ENCODE data around the gene PLA2G5. TPM values are rescaled to one million over a fixed set of nuclear protein-coding genes. Genes with fewer than 3 reads are reported as not detected.

The PLA2G5 gene
- total and polyA plus RNA-seq, 2 of the 4 experiments (the other 2 are of a cell fraction): not detected

DNA sequence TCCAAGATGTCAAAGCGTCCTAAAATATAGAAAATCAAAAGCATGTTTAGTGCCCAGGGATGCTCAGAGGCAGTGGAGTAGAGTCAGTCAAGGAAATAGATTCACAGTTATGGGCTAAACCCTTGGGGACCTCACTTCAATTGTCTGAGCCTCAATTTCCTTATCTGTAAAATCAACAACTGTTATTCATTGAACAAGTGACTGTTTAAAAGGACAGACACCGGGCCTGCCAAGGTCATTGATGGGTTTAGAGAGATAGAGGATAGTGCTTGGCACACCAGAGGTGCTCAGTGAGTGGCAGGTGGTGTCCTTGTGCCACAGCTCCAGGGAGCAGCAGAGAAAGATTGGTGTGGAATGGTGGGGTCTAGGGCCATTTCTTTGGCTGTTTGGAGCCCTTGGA is 12.8 kb downstream of the PLA2G5 start:
- H2BK5ac ChIP-seq (ENCODE audit: low read depth, low read length, poor library complexity, severe bottlenecking): no peak overlapping the region
- H2BK120ac ChIP-seq (ENCODE audit: low read depth, low read length): no peak overlapping the region
- no peak overlapping the region for H2AK5ac ChIP-seq (ENCODE audit: low read depth, low read length)
- no peaks in the 10 kb centered on the region for H3K79me1 ChIP-seq (ENCODE audit: low read depth in 1 of 2, low read length in 2 of 2)
- no peak overlapping the region for H3K4me3 ChIP-seq (ENCODE audit: insufficient read depth, low read depth, low read length)
- no TSS peak for BruUV-seq (replicated peaks)
- H3K27ac ChIP-seq (ENCODE audit: insufficient read depth, low read length): no peak overlapping the region
- peaks cover 33% of the 10 kb centered on the region for H3K27me3 ChIP-seq (ENCODE audit: control insufficient read depth, insufficient read depth, low read length)
- H3K56ac ChIP-seq (ENCODE audit: extremely low read depth, insufficient read depth, low read length): no peak overlapping the region
- no peak overlapping the region for H3K14ac ChIP-seq (replicated peaks; ENCODE audit: low read depth, low read length)
- H4K20me1 ChIP-seq (ENCODE audit: insufficient read depth, low read length): no peaks in the 10 kb centered on the region
- no peaks in the 10 kb centered on the region for H3K9me3 ChIP-seq (ENCODE audit: control insufficient read depth, insufficient read depth, low read length)
- intact Hi-C loops (cut with micrococcal nuclease) (no loop called here), in situ Hi-C loops (cut with MboI; ENCODE audit: low sequenced_read_pairs) (no loop called here), dilution Hi-C loops (cut with HindIII; ENCODE audit: low sequenced_read_pairs, unreplicated experiment) (no loop called here)
- H4K8ac ChIP-seq (ENCODE audit: low read depth in 2 of 2, low read length in 2 of 2): no peak overlapping the region
- no peaks in the 10 kb centered on the region for H3K9me1 ChIP-seq (ENCODE audit: insufficient read depth, low read length)
- CTCF ChIA-PET: no interaction called here
- H3K4ac ChIP-seq (ENCODE audit: low read depth, low read length): no peak overlapping the region
- H3K4me2 ChIP-seq (ENCODE audit: low read depth, low read length): no peak overlapping the region
- H4K91ac ChIP-seq (ENCODE audit: insufficient read depth, low read depth, low read length): no peak overlapping the region
- H2BK20ac ChIP-seq (ENCODE audit: low read depth, low read length): no peak overlapping the region
- DNase-seq: no peak
- H3K9ac ChIP-seq (ENCODE audit: low read depth, low read length): no peak overlapping the region
- WGBS, 2 experiments (ENCODE audit: extremely low coverage in 2 of 2, insufficient read length in 1 of 2): no CpG with 5 or more reads among the region's 2 CpGs
- no peak overlapping the region for H3K18ac ChIP-seq (ENCODE audit: low read depth, low read length)
- ATAC-seq (ENCODE audit: low read depth): no peak
- no peak overlapping the region for H2AFZ ChIP-seq (replicated peaks; ENCODE audit: low read length, poor library complexity)
- H2AK9ac ChIP-seq (replicated peaks; ENCODE audit: low read depth, low read length, poor library complexity): no peak overlapping the region
- no peak overlapping the region for H4K5ac ChIP-seq (ENCODE audit: low read depth, low read length)
- no peak overlapping the region for H3K23ac ChIP-seq (ENCODE audit: low read depth, low read length)
- H3K4me1 ChIP-seq (ENCODE audit: control insufficient read depth, insufficient read depth, low read length): no peaks in the 10 kb centered on the region
- POLR2A ChIA-PET (ENCODE audit: unreplicated experiment): no interaction called here
- H2BK15ac ChIP-seq (ENCODE audit: low read depth, low read length): no peak overlapping the region
- TF ChIP-seq POLR2A (IDR thresholded peaks at IDR 0.05; ENCODE audit: low read depth, low read length): no peak
- TF ChIP-seq SMC3 (IDR thresholded peaks at IDR 0.05; ENCODE audit: low read depth, low read length): no peak
- no peak for TF ChIP-seq RFX5 (IDR thresholded peaks at IDR 0.05; ENCODE audit: low read depth, low read length)
- no peak for TF ChIP-seq CEBPB (IDR thresholded peaks at IDR 0.05; ENCODE audit: low read depth, low read length)
- TF ChIP-seq, protein P1, sequence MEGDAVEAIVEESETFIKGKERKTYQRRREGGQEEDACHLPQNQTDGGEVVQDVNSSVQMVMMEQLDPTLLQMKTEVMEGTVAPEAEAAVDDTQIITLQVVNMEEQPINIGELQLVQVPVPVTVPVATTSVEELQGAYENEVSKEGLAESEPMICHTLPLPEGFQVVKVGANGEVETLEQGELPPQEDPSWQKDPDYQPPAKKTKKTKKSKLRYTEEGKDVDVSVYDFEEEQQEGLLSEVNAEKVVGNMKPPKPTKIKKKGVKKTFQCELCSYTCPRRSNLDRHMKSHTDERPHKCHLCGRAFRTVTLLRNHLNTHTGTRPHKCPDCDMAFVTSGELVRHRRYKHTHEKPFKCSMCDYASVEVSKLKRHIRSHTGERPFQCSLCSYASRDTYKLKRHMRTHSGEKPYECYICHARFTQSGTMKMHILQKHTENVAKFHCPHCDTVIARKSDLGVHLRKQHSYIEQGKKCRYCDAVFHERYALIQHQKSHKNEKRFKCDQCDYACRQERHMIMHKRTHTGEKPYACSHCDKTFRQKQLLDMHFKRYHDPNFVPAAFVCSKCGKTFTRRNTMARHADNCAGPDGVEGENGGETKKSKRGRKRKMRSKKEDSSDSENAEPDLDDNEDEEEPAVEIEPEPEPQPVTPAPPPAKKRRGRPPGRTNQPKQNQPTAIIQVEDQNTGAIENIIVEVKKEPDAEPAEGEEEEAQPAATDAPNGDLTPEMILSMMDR (conservative IDR thresholded peaks at IDR 0.05; ENCODE audit: low read depth, low read length): no peak
- TF ChIP-seq, protein P2, sequence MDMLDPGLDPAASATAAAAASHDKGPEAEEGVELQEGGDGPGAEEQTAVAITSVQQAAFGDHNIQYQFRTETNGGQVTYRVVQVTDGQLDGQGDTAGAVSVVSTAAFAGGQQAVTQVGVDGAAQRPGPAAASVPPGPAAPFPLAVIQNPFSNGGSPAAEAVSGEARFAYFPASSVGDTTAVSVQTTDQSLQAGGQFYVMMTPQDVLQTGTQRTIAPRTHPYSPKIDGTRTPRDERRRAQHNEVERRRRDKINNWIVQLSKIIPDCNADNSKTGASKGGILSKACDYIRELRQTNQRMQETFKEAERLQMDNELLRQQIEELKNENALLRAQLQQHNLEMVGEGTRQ (IDR thresholded peaks at IDR 0.05; ENCODE audit: low read depth, low read length): no peak
- no peak for TF ChIP-seq MAZ (IDR thresholded peaks at IDR 0.05; ENCODE audit: borderline replicate concordance, low read depth, low read length)
- H3K36me3 ChIP-seq (ENCODE audit: control insufficient read depth, insufficient read depth, low read length): no peaks in the 10 kb centered on the region

Data from IMR-90 (cell line).